GDM1 (cell line): ENCODE results near the gene ITPR2.
"Not testable (repeated sequence)": the region's sequence is repeated elsewhere in the genome, so short reads cannot be mapped to it uniquely, and the experiment has no call there.

Experiments
- DNase-seq: peaks from one replicate; lab custom pipeline; 2025; lab: John Stamatoyannopoulos, UW

The ITPR2 gene

GRCh38 chr12:26832822-26833742, at the start of gene ITPR2:
Gene ITPR2 (minus strand): TSS chr12:26833194. CDS start chr12:26832781, 413 bp downstream.
- peak; percentile 88 for DNase-seq

GRCh38 chr12:26880625-26881024, 47.6 kb upstream of the ITPR2 start:
- DNase-seq = no peak

GRCh38 chr12:26878661-26879119, 45.7 kb upstream of the ITPR2 start:
- no peak for DNase-seq

- DNase-seq = no peak
Observed at GRCh38 chr12:26874501-26875296, 41.7 kb upstream of the ITPR2 start.

- DNase-seq = no peak
Observed at GRCh38 chr12:26872625-26873024, 39.6 kb upstream of the ITPR2 start.

GRCh38 chr12:26871985-26872384, 39.0 kb upstream of the ITPR2 start:
- no peak for DNase-seq

- DNase-seq = peak; percentile 29
Observed at GRCh38 chr12:26870491-26871419, 37.8 kb upstream of the ITPR2 start.

- DNase-seq = no peak
Observed at GRCh38 chr12:26869908-26870459, 37.0 kb upstream of the ITPR2 start.

- DNase-seq = no peak
Observed at GRCh38 chr12:26869104-26869494, 36.1 kb upstream of the ITPR2 start.

- DNase-seq = no peak
Observed at GRCh38 chr12:26868447-26869103, 35.6 kb upstream of the ITPR2 start.

GRCh38 chr12:26867080-26867479, 34.1 kb upstream of the ITPR2 start:
- peak; percentile 39 for DNase-seq

- DNase-seq = no peak
Observed at GRCh38 chr12:26863515-26863914, 30.5 kb upstream of the ITPR2 start.

GRCh38 chr12:26862787-26863186, 29.8 kb upstream of the ITPR2 start:
- not testable (repeated sequence) for DNase-seq

GRCh38 chr12:26861690-26862089, 28.7 kb upstream of the ITPR2 start:
- no peak for DNase-seq

GRCh38 chr12:26857465-26858176, 24.6 kb upstream of the ITPR2 start:
- no peak for DNase-seq

GRCh38 chr12:26855337-26855736, 22.3 kb upstream of the ITPR2 start:
- no peak for DNase-seq

- DNase-seq = no peak
Observed at GRCh38 chr12:26854031-26854390, 21.0 kb upstream of the ITPR2 start.

GRCh38 chr12:26853303-26854030, 20.5 kb upstream of the ITPR2 start:
- DNase-seq = peak; percentile 48

GRCh38 chr12:26851031-26851809, 18.2 kb upstream of the ITPR2 start:
- no peak for DNase-seq
